Ramos (cell line): ENCODE data around the gene ABCG4.
"Not testable (repeated sequence)": the region's sequence is repeated elsewhere in the genome, so short reads cannot be mapped to it uniquely, and the experiment has no call there.

ENCODE experiments used
- in situ Hi-C: fragments of 300-500 bp; cut with MboI; formaldehyde crosslinking; loops from one replicate; pipeline ENCODE4 v1.14.3; 2022; ENCODE audit warnings: low sequenced_read_pairs; ENCODE audit not compliant: unreplicated experiment

Gene ABCG4

DNA sequence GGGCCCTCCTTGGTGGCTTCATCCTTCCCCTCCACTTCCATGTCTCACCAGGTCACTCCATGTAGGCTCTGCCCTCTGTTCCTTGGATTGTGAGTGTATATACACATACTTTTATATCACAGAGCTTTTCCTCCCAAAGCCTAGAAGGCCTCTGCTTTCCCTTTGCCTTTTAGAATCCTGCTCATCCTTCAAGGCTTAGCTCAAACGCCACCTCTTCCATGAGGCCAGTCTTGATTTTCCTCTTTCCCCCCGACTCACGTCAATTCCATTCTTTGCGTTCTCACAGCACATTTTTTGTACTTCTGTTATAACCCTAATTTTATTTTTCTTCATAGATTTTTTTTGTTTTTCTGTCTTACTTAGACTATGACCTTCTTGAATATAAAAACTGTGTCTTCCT is 3.8 kb downstream of the ABCG4 start:
- in situ Hi-C loops = no loop called here

- in situ Hi-C loops = no loop called here
Measured at GRCh38 chr11:119153049-119153818, 4.4 kb downstream of the ABCG4 start.

- in situ Hi-C loops = no loop called here
Measured at GRCh38 chr11:119154178-119154577, 5.3 kb downstream of the ABCG4 start.

- in situ Hi-C loops = no loop called here
Measured at GRCh38 chr11:119155733-119156492, 7.1 kb downstream of the ABCG4 start.

- in situ Hi-C loops = no loop called here
Measured at GRCh38 chr11:119156496-119156895, 7.6 kb downstream of the ABCG4 start.

DNA sequence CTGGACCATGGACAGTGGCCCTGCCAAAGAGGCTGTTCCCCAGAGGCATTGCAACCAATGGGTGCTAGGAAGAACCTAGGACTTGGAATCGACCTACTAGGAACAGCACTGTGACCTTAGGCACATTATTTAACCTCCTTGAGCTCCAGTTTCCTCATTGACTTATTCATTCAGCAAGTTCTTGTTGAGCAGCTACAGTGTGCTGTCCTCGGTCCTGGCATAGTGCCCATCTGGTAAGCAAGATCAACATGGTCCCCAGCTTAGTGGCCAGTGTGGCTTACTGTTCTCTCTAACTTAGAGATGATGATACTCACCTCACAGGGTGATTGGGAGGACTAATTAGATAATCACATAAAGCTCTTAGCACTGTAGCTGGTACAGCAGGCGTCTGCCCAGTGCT is 8.2 kb downstream of the ABCG4 start:
- in situ Hi-C loops = no loop called here

DNA sequence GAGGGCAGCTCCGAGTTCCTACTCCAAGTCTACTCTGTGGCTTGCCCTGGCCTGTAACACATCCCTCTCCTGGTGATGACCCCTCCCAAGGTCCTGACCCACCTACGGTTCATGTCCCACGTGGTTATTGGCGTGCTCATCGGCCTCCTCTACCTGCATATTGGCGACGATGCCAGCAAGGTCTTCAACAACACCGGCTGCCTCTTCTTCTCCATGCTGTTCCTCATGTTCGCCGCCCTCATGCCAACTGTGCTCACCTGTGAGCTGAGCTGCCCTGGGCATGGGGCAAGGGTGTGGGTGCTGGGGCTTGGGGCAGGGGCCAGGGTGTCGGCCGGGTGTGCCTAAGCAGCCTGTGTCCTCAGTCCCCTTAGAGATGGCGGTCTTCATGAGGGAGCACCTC is 9.6 kb downstream of the ABCG4 start:
- in situ Hi-C loops = no loop called here

DNA sequence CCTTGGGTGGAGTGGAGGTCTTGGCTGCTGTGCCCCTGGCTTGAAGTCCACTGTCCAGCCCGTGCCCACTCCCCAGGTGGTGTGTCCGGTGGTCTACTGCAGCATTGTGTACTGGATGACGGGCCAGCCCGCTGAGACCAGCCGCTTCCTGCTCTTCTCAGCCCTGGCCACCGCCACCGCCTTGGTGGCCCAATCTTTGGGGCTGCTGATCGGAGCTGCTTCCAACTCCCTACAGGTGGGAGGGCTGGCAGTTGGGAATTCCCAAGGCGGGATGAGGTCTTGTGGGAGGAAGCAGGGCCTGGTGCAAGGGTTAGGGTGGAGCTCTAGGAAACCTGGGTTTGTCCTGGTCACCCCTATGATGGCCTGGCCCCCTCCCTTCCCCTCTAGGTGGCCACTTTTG is 11.3 kb downstream of the ABCG4 start:
- in situ Hi-C loops = no loop called here

- in situ Hi-C loops = no loop called here
Measured at GRCh38 chr11:119161871-119162270, 13.0 kb downstream of the ABCG4 start.

DNA sequence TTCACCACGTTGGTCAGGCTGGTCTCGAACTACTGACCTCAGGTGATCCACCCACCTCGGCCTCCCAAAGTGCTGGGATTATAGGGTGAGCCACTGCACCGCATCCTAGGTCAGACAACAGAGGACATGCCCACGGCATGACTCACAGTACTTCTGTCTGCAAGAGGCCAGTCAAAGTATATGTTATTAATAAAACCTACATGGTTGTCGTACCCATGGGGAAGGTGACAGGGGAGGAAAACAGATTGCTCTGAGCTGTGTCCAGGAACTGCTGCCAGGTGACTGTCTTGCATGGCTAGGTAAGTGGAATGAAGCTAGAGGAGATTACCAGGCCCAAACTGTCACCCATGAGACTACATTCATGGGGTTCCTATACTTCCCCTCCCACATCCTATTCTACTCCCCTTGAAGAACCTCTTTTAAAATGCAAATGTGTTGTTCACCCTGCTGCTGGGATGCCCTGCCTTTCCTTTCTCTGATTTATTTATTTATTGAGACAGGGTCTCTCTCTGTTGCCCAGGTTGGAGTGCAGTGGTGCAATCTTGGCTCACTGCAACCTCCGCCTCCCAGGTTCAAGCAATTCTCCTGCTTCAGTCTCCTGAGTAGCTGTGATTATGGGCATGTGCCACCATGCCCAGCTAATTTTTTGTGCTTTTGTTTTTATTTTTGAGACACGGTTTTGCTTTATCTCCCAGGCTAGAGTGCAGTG is 17.7 kb downstream of the ABCG4 start:
- in situ Hi-C loops = no loop called here

GRCh38 chr11:119167077-119167458 is 18.2 kb downstream of the ABCG4 start:
- in situ Hi-C loops = not testable (repeated sequence)

GRCh38 chr11:119167933-119168332 is 19.1 kb downstream of the ABCG4 start:
- in situ Hi-C loops = no loop called here

DNA sequence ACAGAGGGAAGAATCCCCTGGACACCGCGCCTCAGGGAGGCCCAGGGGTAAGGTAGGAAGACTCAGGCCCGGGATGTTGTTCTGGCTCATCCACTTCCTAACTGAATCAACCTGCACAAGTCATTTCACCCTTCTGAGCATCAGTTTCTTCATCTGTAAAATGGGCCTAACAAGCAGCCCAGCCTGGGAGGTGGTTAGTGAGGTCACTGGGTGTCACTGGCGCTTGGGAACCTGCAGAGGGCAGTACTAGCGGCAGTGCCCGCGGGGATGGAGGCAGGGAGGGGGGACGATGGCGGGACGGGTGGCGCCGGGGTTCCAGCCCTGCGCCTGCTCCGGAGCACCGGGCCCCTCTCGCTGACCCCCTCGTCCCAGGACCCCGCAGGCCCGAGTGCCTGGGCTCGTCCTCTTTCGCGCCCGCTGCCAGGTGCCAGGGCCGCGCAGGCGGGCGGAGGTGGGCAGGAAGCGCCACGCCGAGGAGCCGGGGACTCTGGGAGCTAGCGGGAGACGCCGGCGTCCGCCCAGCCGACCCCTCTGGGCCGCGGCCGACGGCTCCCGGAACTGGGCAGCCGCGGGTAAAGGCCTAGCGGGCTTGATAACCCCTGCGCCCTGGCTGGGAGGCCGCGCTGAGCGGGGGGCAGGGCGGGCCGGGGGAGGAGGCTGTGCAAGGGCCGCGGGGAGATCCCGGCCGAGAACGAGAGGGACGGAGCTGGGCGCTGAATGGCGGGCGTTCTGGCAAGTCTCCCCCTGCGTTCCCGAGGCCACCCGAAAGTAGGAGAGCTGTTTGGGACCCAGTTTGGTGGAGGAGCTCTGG is 19.8 kb downstream of the ABCG4 start, which contains the start of gene NLRX1:
Gene NLRX1 (plus strand): TSS at position 255 of the 811 bp plus-strand sequence. CDS start 2,679 bp downstream, outside the sequence.
- in situ Hi-C loops = no loop called here

DNA sequence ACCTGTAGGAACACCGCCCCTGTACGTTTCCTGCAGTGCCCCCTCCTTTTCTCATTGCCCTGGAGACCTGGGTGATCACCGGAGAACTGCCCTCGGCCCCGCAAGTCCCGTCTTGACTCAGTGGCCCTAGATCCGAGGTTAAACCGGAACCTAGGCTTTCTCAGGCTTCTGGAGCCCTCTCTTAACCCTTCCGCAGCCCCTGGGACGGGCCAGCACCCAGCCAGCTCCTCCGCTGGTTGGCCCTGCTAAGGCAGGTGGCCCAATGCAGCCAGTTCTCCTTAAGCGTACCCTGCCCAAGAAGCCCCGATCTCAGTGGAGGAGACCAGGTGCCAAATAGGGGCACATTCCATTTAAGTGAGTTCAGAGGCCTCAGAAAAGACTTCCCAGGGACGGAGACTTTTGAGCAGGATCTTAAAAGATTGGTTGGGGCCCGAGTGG is 20.4 kb downstream of the ABCG4 start:
- in situ Hi-C loops = no loop called here

DNA sequence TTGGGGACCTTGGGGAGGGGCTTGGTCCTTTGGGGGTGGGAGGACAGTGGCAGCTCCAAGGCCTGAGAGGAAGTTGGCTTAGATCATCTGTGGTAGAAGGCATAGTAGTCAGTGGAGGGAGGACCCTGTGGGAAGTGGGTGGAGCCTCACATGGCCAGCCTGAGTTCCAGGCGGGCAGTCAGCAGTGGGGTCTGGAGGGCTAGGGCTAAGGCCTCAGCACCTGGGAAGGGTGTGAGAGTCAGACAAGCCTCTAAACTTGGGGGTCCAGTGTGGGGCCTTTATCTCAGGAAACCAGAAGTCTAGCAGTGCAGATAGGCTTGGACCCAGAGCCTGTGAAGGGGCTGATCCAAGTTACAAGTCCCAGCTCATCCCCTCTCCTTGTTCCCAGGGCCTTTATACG is 23.7 kb downstream of the ABCG4 start:
- in situ Hi-C loops = no loop called here

- in situ Hi-C loops = no loop called here
Measured at GRCh38 chr11:119173453-119173852, 24.6 kb downstream of the ABCG4 start.

GRCh38 chr11:119175493-119176077 is 26.7 kb downstream of the ABCG4 start:
- in situ Hi-C loops = no loop called here

- in situ Hi-C loops = no loop called here
Measured at GRCh38 chr11:119178166-119178680, 29.4 kb downstream of the ABCG4 start.

GRCh38 chr11:119179342-119179741 is 30.5 kb downstream of the ABCG4 start:
- in situ Hi-C loops = no loop called here

DNA sequence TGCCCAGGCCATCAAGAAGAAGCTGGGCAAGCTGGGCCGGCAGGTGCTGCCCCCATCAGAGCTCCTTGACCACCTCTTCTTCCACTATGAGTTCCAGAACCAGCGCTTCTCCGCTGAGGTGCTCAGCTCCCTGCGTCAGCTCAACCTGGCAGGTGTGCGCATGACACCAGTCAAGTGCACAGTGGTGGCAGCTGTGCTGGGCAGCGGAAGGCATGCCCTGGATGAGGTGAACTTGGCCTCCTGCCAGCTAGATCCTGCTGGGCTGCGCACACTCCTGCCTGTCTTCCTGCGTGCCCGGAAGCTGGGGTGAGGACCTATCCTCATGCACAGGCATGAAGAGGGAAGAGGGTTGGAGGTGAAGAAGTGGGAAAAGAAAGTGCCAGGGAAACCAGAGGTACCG is 31.1 kb downstream of the ABCG4 start:
- in situ Hi-C loops = no loop called here
